Endothelial cell of umbilical vein (primary cell): ENCODE results near the gene BTG1. TPM values are rescaled to one million over a fixed set of nuclear protein-coding genes. Genes with fewer than 3 reads are reported as not detected.

Source experiments
- BruUV-seq: library from RNA; stranded (reverse); fragments of 400-500 nt; replicated peaks from 2 replicates; lab custom pipeline; 2021; lab: Mats Ljungman, UMichigan
- CTCF ChIA-PET: fragments of 300-600, 350-600 bp; sonication (Branson Sonifier 250); formaldehyde crosslinking; loops from one replicate; lab custom pipeline; 2021; ENCODE audit warnings: antibody characterized with exemption, inconsistent platforms; lab: Charles Lee
- POLR2A ChIA-PET: fragments of 300-600, 350-600 bp; sonication (Branson Sonifier 250); formaldehyde crosslinking; loops from one replicate; lab custom pipeline; 2021; ENCODE audit warnings: antibody characterized with exemption, inconsistent platforms; lab: Charles Lee
- DNase-seq: peaks from one replicate; pipeline ENCODE4 v3.0.0-alpha.2; 2011; ENCODE audit warnings: low read depth, low spot score
- FAIRE-seq: peaks from 2 replicates; lab custom pipeline; 2011; peaks lifted over from hg19 to GRCh38; lab: Jason Lieb, UNC
- H2AFZ ChIP-seq: 2 replicates; pipeline ENCODE4 v1.6.0; 2012; ENCODE audit warnings: low read depth, low read length, control low read depth, inconsistent platforms
- H3K27ac ChIP-seq: 2 replicates; pipeline ENCODE4 v1.5.1; 2011; ENCODE audit warnings: low read depth, mild to moderate bottlenecking, control low read depth, low read length, moderate library complexity; ENCODE audit not compliant: insufficient read depth
- H3K27me3 ChIP-seq, 2 experiments: 2 replicates each; pipeline versions ENCODE4 v1.6.0 to v1.6.1; 2011; ENCODE audit warnings: low read length in 2 of 2, mixed read lengths in 1 of 2; ENCODE audit not compliant: control insufficient read depth in 2 of 2, insufficient read depth in 2 of 2
- H3K36me3 ChIP-seq, 2 experiments: 2 replicates in 1 of 2; 3 replicates in 1 of 2; pipeline ENCODE4 v1.5.1; 2011; ENCODE audit warnings: low read length in 2 of 2, mild to moderate bottlenecking in 1 of 2, moderate library complexity in 1 of 2; ENCODE audit not compliant: control insufficient read depth in 2 of 2, insufficient read depth in 2 of 2; ENCODE audit errors: extremely low read depth in 1 of 2
- H3K4me1 ChIP-seq: 3 replicates; pipeline ENCODE4 v1.5.1; 2011; ENCODE audit warnings: mild to moderate bottlenecking, low read length; ENCODE audit not compliant: control insufficient read depth, insufficient read depth; ENCODE audit errors: extremely low read depth
- H3K4me2 ChIP-seq: 2 replicates; pipeline ENCODE4 v1.6.1; 2011; ENCODE audit warnings: low read length, control low read depth, mixed read lengths; ENCODE audit not compliant: insufficient read depth
- H3K4me3 ChIP-seq, 3 experiments: fragments of 200-600 bp in 1 of 3; sonication (generic), shearing (Covaris generic) in 1 of 3; replicated peaks in 1 of 3; 2 replicates each; pipeline ENCODE4 v1.5.1; 2011 to 2016; ENCODE audit warnings: control low read depth in 3 of 3, low read length in 3 of 3, mild to moderate bottlenecking in 2 of 3, inconsistent platforms in 1 of 3, low read depth in 1 of 3, moderate library complexity in 1 of 3; ENCODE audit not compliant: insufficient read depth in 1 of 3
- H3K79me2 ChIP-seq: 2 replicates; pipeline ENCODE4 v1.6.0; 2012; ENCODE audit warnings: low read length, inconsistent platforms; ENCODE audit not compliant: control insufficient read depth, insufficient read depth
- H3K9ac ChIP-seq: replicated peaks from 2 replicates; pipeline ENCODE3; 2011; ENCODE audit warnings: low read length, control low read depth; ENCODE audit not compliant: insufficient read depth; ENCODE audit errors: extremely low read depth
- H3K9me1 ChIP-seq: replicated peaks from 3 replicates; pipeline ENCODE4 v1.6.0; 2011; ENCODE audit warnings: mild to moderate bottlenecking, low read length; ENCODE audit not compliant: control insufficient read depth, insufficient read depth; ENCODE audit errors: extremely low read depth
- H3K9me3 ChIP-seq: replicated peaks from 2 replicates; pipeline ENCODE4 v1.5.1; 2012; ENCODE audit warnings: low read length, inconsistent platforms; ENCODE audit not compliant: control insufficient read depth, insufficient read depth
- H4K20me1 ChIP-seq: replicated peaks from 2 replicates; pipeline ENCODE3; 2011; ENCODE audit warnings: mild to moderate bottlenecking, low read length; ENCODE audit not compliant: control insufficient read depth, insufficient read depth; ENCODE audit errors: extremely low read depth
- CTCF ChIP-seq, 2 donors: IDR thresholded peaks; 1 replicate in 1 of 2; 2 replicates in 1 of 2; pipeline ENCODE4 v1.5.1; 2011; ENCODE audit warnings: low read length in 2 of 2, mild to moderate bottlenecking in 2 of 2, moderate library complexity in 2 of 2, control low read depth in 1 of 2, inconsistent platforms in 1 of 2, low read depth in 1 of 2; ENCODE audit not compliant: insufficient read depth in 1 of 2; ENCODE audit errors: extremely low read depth in 1 of 2
- EZH2 ChIP-seq: IDR thresholded peaks from 2 replicates; pipeline ENCODE4 v1.6.1; 2012; ENCODE audit warnings: borderline replicate concordance, low read depth, mild to moderate bottlenecking, moderate library complexity, low read length, inconsistent platforms; ENCODE audit not compliant: severe bottlenecking
- FOS ChIP-seq: IDR thresholded peaks from 2 replicates; pipeline ENCODE4 v1.6.1; 2011; ENCODE audit warnings: mild to moderate bottlenecking, low read length, moderate library complexity, borderline replicate concordance; ENCODE audit not compliant: insufficient read depth
- GATA2 ChIP-seq: IDR thresholded peaks from 2 replicates; pipeline ENCODE4 v1.7.0; 2011; ENCODE audit warnings: low read depth, mild to moderate bottlenecking, moderate library complexity, mixed read lengths, low read length; ENCODE audit not compliant: insufficient read length, insufficient read depth
- JUN ChIP-seq: IDR thresholded peaks from 2 replicates; pipeline ENCODE4 v1.6.1; 2011; ENCODE audit warnings: borderline replicate concordance, low read depth; ENCODE audit not compliant: insufficient read length, insufficient read depth
- MYC ChIP-seq: IDR thresholded peaks from one replicate; pipeline ENCODE4 v1.6.1; 2011; ENCODE audit warnings: mild to moderate bottlenecking, low read depth, low read length
- POLR2A ChIP-seq: IDR thresholded peaks from 2 replicates; pipeline ENCODE4 v1.6.1; 2012; ENCODE audit warnings: low read depth, mild to moderate bottlenecking, control low read depth, low read length
- POLR2AphosphoS5 ChIP-seq: IDR thresholded peaks from 2 replicates; pipeline ENCODE4 v1.6.1; 2012; ENCODE audit warnings: low read depth, mild to moderate bottlenecking, control low read depth, low read length, moderate library complexity; ENCODE audit not compliant: insufficient read depth
- dilution Hi-C: fragments of 300-500 bp; cut with MboI; formaldehyde crosslinking; loops from one replicate; pipeline ENCODE4 v1.15.0; 2019; ENCODE audit warnings: low sequenced_read_pairs; ENCODE audit not compliant: extremely low pct_ligation_motif_present
- intact Hi-C: fragments of 100-400 bp; cut with micrococcal nuclease; formaldehyde crosslinking; loops from one replicate; pipeline ENCODE4 v1.10.0; 2022
- polyA plus RNA-seq, 4 experiments: library from polyadenylated mRNA; depleted of rRNA in 3 of 4; stranded (reverse) in 3 of 4; unstranded in 1 of 4; fragments of >200 nt; gene quantifications; 2 replicates each; pipeline versions ENCODE4 v1.2.1 to v1.2.3, GENCODE V29; 2011 to 2012; ENCODE audit warnings: missing spikeins in 1 of 4
- total RNA-seq: library from RNA; stranded (reverse); gene quantifications from 2 replicates; pipeline ENCODE4 v1.2.3, GENCODE V29; 2021
- TF ChIP-seq, protein P1 (sequence below): IDR thresholded peaks from 2 replicates; pipeline ENCODE4 v1.6.1; 2011; ENCODE audit not compliant: insufficient read depth, insufficient read length

The BTG1 gene
- total and polyA plus RNA-seq, 2 donors (not counting 3 experiments of a cell fraction or from before 2014, with no cell fraction given) = 42.8 to 104 TPM

DNA sequence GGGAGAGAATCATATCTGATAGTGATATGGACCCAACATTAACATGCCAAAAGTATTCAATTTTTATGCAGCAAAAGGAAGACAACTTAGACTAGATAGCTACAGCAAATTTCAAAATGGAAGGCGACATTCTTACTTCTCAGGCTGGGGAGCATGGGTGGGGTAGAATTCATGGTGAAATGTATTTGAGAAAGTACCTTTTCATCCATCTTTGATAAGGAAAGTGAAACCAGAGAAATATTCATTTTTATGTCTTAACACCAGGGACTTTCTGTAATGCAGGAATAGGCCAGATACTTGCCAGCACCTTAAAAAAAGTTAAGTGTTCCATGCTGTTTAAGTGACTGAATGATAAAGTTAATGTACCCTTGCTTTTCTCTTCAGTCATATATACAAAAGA is 13.4 kb downstream of the BTG1 start:
- CTCF ChIA-PET = interaction anchor here (1.0 to 1.4 kb wide), 2 partner anchors 653 to 750 kb away, joined by 3 to 4 read pairs; no protein-coding TSS in a partner anchor
- Histone ChIP-seq H3K27me3 (no peaks in the 10 kb centered on the region), H2AFZ (no peak overlapping the region), H3K9me3 (no peaks in the 10 kb centered on the region), H3K9me1 (no peaks in the 10 kb centered on the region), H3K36me3 (no peaks in the 10 kb centered on the region), H3K4me1 (peaks cover 30% of the 10 kb centered on the region), H3K4me3 (no peak overlapping the region), H3K27ac (no peak overlapping the region), H3K9ac (no peak overlapping the region), H3K79me2 (peaks cover 64% of the 10 kb centered on the region), H4K20me1 (no peaks in the 10 kb centered on the region), H3K4me2 (no peak overlapping the region)
- FAIRE-seq (no peak), DNase-seq (no peak)
- TF ChIP-seq EZH2 (no peak), CTCF (IDR thresholded peaks at IDR 0.05; ENCODE audit: extremely low read depth in 1 of 2, insufficient read depth in 1 of 2, low read depth in 1 of 2, low read length in 2 of 2) (no peak), JUN (no peak), POLR2A (no peak), POLR2AphosphoS5 (no peak), FOS (no peak), MYC (no peak), GATA2 (no peak)
- TF ChIP-seq, protein P1, sequence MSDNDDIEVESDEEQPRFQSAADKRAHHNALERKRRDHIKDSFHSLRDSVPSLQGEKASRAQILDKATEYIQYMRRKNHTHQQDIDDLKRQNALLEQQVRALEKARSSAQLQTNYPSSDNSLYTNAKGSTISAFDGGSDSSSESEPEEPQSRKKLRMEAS = no peak
- dilution Hi-C loops (no loop called here), intact Hi-C loops (no loop called here)
- no TSS peak for BruUV-seq
- POLR2A ChIA-PET = interaction anchor here (6.0 kb wide), 1 partner anchor 13 kb away, joined by 55 read pairs; the partner anchor contains the start of gene BTG1
